CD8-positive, alpha-beta memory T cell (primary cell): ENCODE measurements around the gene LCNL1. TPM values are rescaled to one million over a fixed set of nuclear protein-coding genes. Genes with fewer than 3 reads are reported as not detected.
A peak's percentile ranks its signal among the peaks of the same experiment; 100 is the strongest.

Experiments used
- CTCF ChIA-PET: fragments of 350-600 bp; sonication (Branson Sonifier 250); formaldehyde crosslinking; loops from one replicate; lab custom pipeline; 2021; ENCODE audit warnings: antibody characterized with exemption; lab: Charles Lee
- POLR2A ChIA-PET: fragments of 350-600 bp; sonication (Branson Sonifier 250); formaldehyde crosslinking; loops from one replicate; lab custom pipeline; 2021; ENCODE audit warnings: antibody characterized with exemption; lab: Charles Lee
- DNase-seq, 5 donors: peaks; one replicate each; pipeline versions ENCODE4 v3.0.0 to v3.0.0-alpha.2; 2020 to 2022; ENCODE audit warnings: mixed read lengths in 1 of 5
- H3K27ac ChIP-seq: one replicate; pipeline ENCODE4 v1.7.0; 2013; ENCODE audit warnings: low read depth, mild to moderate bottlenecking, low read length, moderate library complexity
- H3K27me3 ChIP-seq: 2 replicates; pipeline ENCODE4 v1.7.0; 2013; ENCODE audit warnings: low read length, mild to moderate bottlenecking; ENCODE audit not compliant: insufficient read depth, poor library complexity, severe bottlenecking
- H3K36me3 ChIP-seq: 2 replicates; pipeline ENCODE4 v1.7.0; 2013; ENCODE audit warnings: mild to moderate bottlenecking, low read length, moderate library complexity; ENCODE audit not compliant: insufficient read depth
- H3K4me1 ChIP-seq: 2 replicates; pipeline ENCODE4 v1.7.0; 2013; ENCODE audit warnings: mild to moderate bottlenecking, low read length, moderate library complexity; ENCODE audit not compliant: insufficient read depth
- H3K4me3 ChIP-seq: 2 replicates; pipeline ENCODE4 v1.7.0; 2013; ENCODE audit warnings: mild to moderate bottlenecking, low read length
- H3K9me3 ChIP-seq: 2 replicates; pipeline ENCODE4 v1.7.0; 2013; ENCODE audit warnings: mild to moderate bottlenecking, low read length
- H3K27ac Mint-ChIP-seq, 8 donors: one replicate each; pipeline ENCODE4 v1.8.0; 2020 to 2021; ENCODE audit warnings: mixed read lengths in 8 of 8, mild to moderate bottlenecking in 6 of 8, inconsistent platforms in 3 of 8, moderate library complexity in 3 of 8
- H3K27me3 Mint-ChIP-seq, 2 donors: one replicate each; pipeline ENCODE4 v1.8.0; 2020 to 2021; ENCODE audit warnings: mixed read lengths in 2 of 2, mild to moderate bottlenecking in 1 of 2, moderate library complexity in 1 of 2
- H3K36me3 Mint-ChIP-seq, 3 donors: one replicate each; pipeline ENCODE4 v1.8.0; 2020 to 2021; ENCODE audit warnings: mixed read lengths in 3 of 3, inconsistent platforms in 1 of 3, mild to moderate bottlenecking in 1 of 3
- H3K4me1 Mint-ChIP-seq, 3 donors: one replicate each; pipeline ENCODE4 v1.8.0; 2020 to 2021; ENCODE audit warnings: mixed read lengths in 3 of 3, inconsistent platforms in 1 of 3, mild to moderate bottlenecking in 1 of 3
- H3K4me3 Mint-ChIP-seq, 7 donors: one replicate each; pipeline ENCODE4 v1.8.0; 2020 to 2021; ENCODE audit warnings: mixed read lengths in 7 of 7, mild to moderate bottlenecking in 6 of 7, moderate library complexity in 4 of 7, inconsistent platforms in 2 of 7
- H3K9me3 Mint-ChIP-seq, 5 donors: one replicate each; pipeline ENCODE4 v1.8.0; 2020 to 2022; ENCODE audit warnings: mixed read lengths in 5 of 5, mild to moderate bottlenecking in 3 of 5, moderate library complexity in 2 of 5, inconsistent platforms in 1 of 5
- polyA plus RNA-seq: library from polyadenylated mRNA; unstranded; fragments of 300-500 nt; fragmentation: Illumina TruSeq; gene quantifications from one replicate; pipeline ENCODE4 v1.2.3, GENCODE V29; 2021
- total RNA-seq, 2 experiments: library from RNA; stranded (reverse); gene quantifications; one replicate each; pipeline ENCODE4 v1.2.3, GENCODE V29; 2021

Gene LCNL1
- total and polyA plus RNA-seq, 3 experiments from 2014 or later, result 0.16 to 0.22 (median 0.20) TPM

GRCh38 chr9:136992819-136993369 is 10.1 kb downstream of the LCNL1 start:
- Histone ChIP-seq H3K27me3 (no peaks in the 10 kb centered on the region), H3K4me1 (peaks cover 35% of the 10 kb centered on the region), H3K4me3 (peak overlapping the region; percentile 65), H3K27ac (peak overlapping the region; percentile 83), H3K9me3 (no peaks in the 10 kb centered on the region), H3K36me3 (no peaks in the 10 kb centered on the region)
- peak overlapping the region; percentile 84 to 95 (median 87) for H3K4me3 Mint-ChIP-seq
- no peaks in the 10 kb centered on the region for H3K9me3 Mint-ChIP-seq
- no peak for DNase-seq
- CTCF ChIA-PET, result interaction anchor here (0.8 to 6.7 kb wide), 12 partner anchors 9 to 148 kb away, joined by 3 to 72 read pairs (median 8); partner anchors contain the start of genes ABCA2, C8G, FBXW5 and FUT7
- POLR2A ChIA-PET, result interaction anchor here (0.8 to 2.6 kb wide), 11 partner anchors 8 to 94 kb away, joined by 3 to 15 read pairs (median 7); partner anchors contain the start of genes C8G, FBXW5, FUT7 and MAN1B1
- peaks cover 25 to 54% (median 29%) of the 10 kb centered on the region in 3 donors for H3K4me1 Mint-ChIP-seq
- peak overlapping the region; percentile 92 to 98 (median 96) for H3K27ac Mint-ChIP-seq
- H3K27me3 Mint-ChIP-seq, result peaks cover 0 to 1% of the 10 kb centered on the region in 2 donors
- H3K36me3 Mint-ChIP-seq, result peaks cover 0 to 17% (median 0%) of the 10 kb centered on the region in 3 donors

GRCh38 chr9:136994180-136994887 is 11.5 kb downstream of the LCNL1 start:
- Histone ChIP-seq H3K27ac (no peak overlapping the region), H3K9me3 (no peaks in the 10 kb centered on the region), H3K27me3 (no peaks in the 10 kb centered on the region), H3K4me3 (no peak overlapping the region), H3K4me1 (peaks cover 48% of the 10 kb centered on the region), H3K36me3 (no peaks in the 10 kb centered on the region)
- POLR2A ChIA-PET, result interaction anchor here (0.7 kb wide), 1 partner anchor 12 kb away, joined by 3 read pairs; no protein-coding TSS in a partner anchor
- Mint-ChIP-seq H3K9me3 (no peaks in the 10 kb centered on the region), H3K4me3 (peak overlapping the region in 6 of 7 donors; percentile 8 to 95 (median 88)), H3K36me3 (peaks cover 0 to 17% (median 0%) of the 10 kb centered on the region in 3 donors), H3K27me3 (no peaks in the 10 kb centered on the region), H3K27ac (peak overlapping the region in 7 of 8 donors; percentile 41 to 98 (median 96)), H3K4me1 (peaks cover 36 to 68% (median 39%) of the 10 kb centered on the region in 3 donors)
- no peak for DNase-seq
- CTCF ChIA-PET, result interaction anchor here (2.8 to 6.7 kb wide), 3 partner anchors 8 to 41 kb away, joined by 18 to 72 read pairs (median 20); partner anchors contain the start of genes ABCA2 and FUT7

GRCh38 chr9:136994888-136995230 is 12.1 kb downstream of the LCNL1 start:
- peaks cover 0 to 17% (median 0%) of the 10 kb centered on the region in 3 donors for H3K36me3 Mint-ChIP-seq
- H3K27me3 ChIP-seq, result no peaks in the 10 kb centered on the region
- no peak overlapping the region for H3K27ac ChIP-seq
- H3K27ac Mint-ChIP-seq, result peak overlapping the region in 2 of 8 donors; percentile 39 to 47
- peak overlapping the region in 1 of 7 donors; percentile 56 for H3K4me3 Mint-ChIP-seq
- peaks cover 38 to 70% (median 39%) of the 10 kb centered on the region in 3 donors for H3K4me1 Mint-ChIP-seq
- DNase-seq, result no peak
- no peaks in the 10 kb centered on the region for H3K9me3 Mint-ChIP-seq
- H3K36me3 ChIP-seq, result no peaks in the 10 kb centered on the region
- H3K27me3 Mint-ChIP-seq, result no peaks in the 10 kb centered on the region
- H3K9me3 ChIP-seq, result no peaks in the 10 kb centered on the region
- ChIA-PET POLR2A (no interaction called here), CTCF (interaction anchor here (2.2 to 6.7 kb wide), 5 partner anchors 34 to 152 kb away, joined by 9 to 72 read pairs (median 12); partner anchors contain the start of genes ABCA2, AJM1, C8G and FBXW5)
- peaks cover 50% of the 10 kb centered on the region for H3K4me1 ChIP-seq
- no peak overlapping the region for H3K4me3 ChIP-seq

GRCh38 chr9:136995362-136995761 is 12.6 kb downstream of the LCNL1 start:
- H3K27me3 ChIP-seq, result no peaks in the 10 kb centered on the region
- Mint-ChIP-seq H3K4me3 (peak overlapping the region in 1 of 7 donors; percentile 56), H3K27ac (peak overlapping the region in 4 of 8 donors; percentile 10 to 86 (median 39)), H3K4me1 (peaks cover 43 to 75% (median 44%) of the 10 kb centered on the region in 3 donors), H3K27me3 (no peaks in the 10 kb centered on the region), H3K36me3 (peaks cover 0 to 17% (median 0%) of the 10 kb centered on the region in 3 donors), H3K9me3 (no peaks in the 10 kb centered on the region)
- DNase-seq, result no peak
- H3K4me3 ChIP-seq, result no peak overlapping the region
- H3K27ac ChIP-seq, result no peak overlapping the region
- H3K36me3 ChIP-seq, result no peaks in the 10 kb centered on the region
- ChIA-PET CTCF (interaction anchor here (1.3 to 6.7 kb wide), 6 partner anchors 10 to 153 kb away, joined by 4 to 72 read pairs (median 12); partner anchors contain the start of genes ABCA2, AJM1, C8G and FBXW5), POLR2A (interaction anchor here (1.2 to 1.6 kb wide), 3 partner anchors 17 to 32 kb away, joined by 3 to 11 read pairs (median 6); no protein-coding TSS in a partner anchor)
- H3K9me3 ChIP-seq, result no peaks in the 10 kb centered on the region
- H3K4me1 ChIP-seq, result peaks cover 55% of the 10 kb centered on the region

GRCh38 chr9:136995772-136996311 is 13.0 kb downstream of the LCNL1 start:
- POLR2A ChIA-PET, result interaction anchor here (0.5 to 1.6 kb wide), 8 partner anchors 10 to 67 kb away, joined by 3 to 11 read pairs (median 3); partner anchors contain the start of genes C8G and FBXW5
- peak overlapping the region; percentile 51 for H3K4me3 ChIP-seq
- CTCF ChIA-PET, result interaction anchor here (0.6 to 6.7 kb wide), 13 partner anchors 8 to 203 kb away, joined by 3 to 72 read pairs (median 5); partner anchors contain the start of genes ABCA2, AJM1, C8G and FBXW5
- Mint-ChIP-seq H3K27ac (peak overlapping the region; percentile 85 to 99 (median 96)), H3K9me3 (no peaks in the 10 kb centered on the region), H3K27me3 (no peaks in the 10 kb centered on the region), H3K4me3 (peak overlapping the region; percentile 77 to 89 (median 85)), H3K4me1 (peaks cover 44 to 76% (median 44%) of the 10 kb centered on the region in 3 donors), H3K36me3 (peaks cover 0 to 17% (median 0%) of the 10 kb centered on the region in 3 donors)
- H3K4me1 ChIP-seq, result peaks cover 58% of the 10 kb centered on the region
- H3K27ac ChIP-seq, result peak overlapping the region; percentile 62
- no peaks in the 10 kb centered on the region for H3K36me3 ChIP-seq
- DNase-seq, result no peak
- H3K9me3 ChIP-seq, result no peaks in the 10 kb centered on the region
- H3K27me3 ChIP-seq, result no peaks in the 10 kb centered on the region

- H3K36me3 ChIP-seq, result no peaks in the 10 kb centered on the region
- Mint-ChIP-seq H3K27me3 (no peaks in the 10 kb centered on the region), H3K4me1 (peaks cover 44 to 71% (median 44%) of the 10 kb centered on the region in 3 donors), H3K27ac (peak within 1 kb of the TSS; percentile 96 to 99 (median 97)), H3K36me3 (peaks cover 0 to 17% (median 0%) of the 10 kb centered on the region in 3 donors), H3K4me3 (peak within 1 kb of the TSS; percentile 77 to 94 (median 85)), H3K9me3 (no peaks in the 10 kb centered on the region)
- CTCF ChIA-PET, result interaction anchor here (0.6 to 6.7 kb wide), 14 partner anchors 9 to 204 kb away, joined by 3 to 72 read pairs (median 5); partner anchors contain the start of genes ABCA2, AJM1, C8G and FBXW5
- H3K4me1 ChIP-seq, result peaks cover 58% of the 10 kb centered on the region
- H3K4me3 ChIP-seq, result peak within 1 kb of the TSS; percentile 51
- DNase-seq, result peak; percentile 64 to 85 (median 70)
- peak within 1 kb of the TSS; percentile 62 for H3K27ac ChIP-seq
- POLR2A ChIA-PET, result interaction anchor here (0.5 to 1.6 kb wide), 10 partner anchors 11 to 68 kb away, joined by 3 to 11 read pairs (median 3); partner anchors contain the start of genes C8G and FBXW5
- H3K27me3 ChIP-seq, result no peaks in the 10 kb centered on the region
- no peaks in the 10 kb centered on the region for H3K9me3 ChIP-seq
Measured at GRCh38 chr9:136996361-136997292, 13.8 kb downstream of the LCNL1 start, which contains the start of gene CLIC3. TSS of gene CLIC3 (minus strand) at chr9:136996568. CDS start at chr9:136996543, 25 bp downstream.
